Stimulated activated CD8-positive, alpha-beta memory T cell treated with anti-CD3 and anti-CD28 coated beads, Interleukin-12 subunit alpha, Interleukin-12 subunit beta, amount 100 ng/mL, for 1 hour (primary cell): ENCODE measurements around the gene CYP26C1.

Experiments used
- DNase-seq: peaks from one replicate; pipeline ENCODE4 v3.0.0-alpha.2; 2020; ENCODE audit warnings: low read depth

The CYP26C1 gene

DNA sequence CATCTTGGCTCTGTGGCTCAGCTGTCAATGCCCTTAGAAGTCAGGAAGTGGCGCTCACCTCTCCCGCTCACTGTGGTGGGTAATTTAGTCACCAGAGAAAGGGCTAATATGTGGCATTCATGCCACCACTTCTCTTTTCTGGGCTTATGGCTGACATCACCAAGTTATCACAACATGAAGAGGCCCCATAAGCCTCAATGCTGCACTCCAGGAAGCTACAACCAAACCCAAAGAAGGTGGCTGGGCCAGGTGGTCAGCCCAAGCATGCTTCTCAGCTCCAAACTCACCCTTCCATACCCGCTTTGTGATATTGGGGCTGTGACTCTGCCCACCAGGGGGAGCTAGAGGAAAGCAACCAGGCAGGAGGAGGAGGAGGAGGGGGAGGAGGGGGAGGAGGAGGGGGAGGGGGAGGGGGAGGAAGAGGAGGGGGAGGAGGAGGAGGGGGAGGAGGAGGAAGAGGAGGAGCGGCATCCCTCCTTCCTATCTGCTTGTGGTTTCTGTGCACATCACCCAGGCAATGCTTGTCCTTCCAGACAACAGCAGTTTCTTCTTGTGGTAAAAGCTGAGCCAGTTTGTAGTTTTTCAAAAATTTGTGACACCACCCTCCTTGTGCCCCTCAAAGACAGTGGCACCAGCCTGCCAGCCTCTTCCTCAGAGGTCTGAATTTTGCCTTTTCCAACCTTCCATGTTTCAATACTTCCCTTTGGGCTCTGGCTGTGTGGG is 55.2 kb downstream of the CYP26C1 start:
- DNase-seq, result peak; percentile 48
